GM10248 (cell line): ENCODE data around the gene SMYD4.
"Not testable (repeated sequence)": the region's sequence is repeated elsewhere in the genome, so short reads cannot be mapped to it uniquely, and the experiment has no call there.

Source experiments
- CTCF ChIA-PET: fragments of 300-600 bp; sonication (Branson Sonifier 250); formaldehyde crosslinking; extraction: SDS; loops from one replicate; lab custom pipeline; 2021; ENCODE audit warnings: antibody characterized with exemption; lab: Yijun Ruan, JAX
- POLR2A ChIA-PET: fragments of 350-650 bp; sonication (Branson Sonifier 250); formaldehyde crosslinking; extraction: SDS; loops from one replicate; lab custom pipeline; 2020; ENCODE audit warnings: antibody characterized with exemption; lab: Yijun Ruan, JAX
- DNase-seq: peaks from one replicate; pipeline ENCODE4 v3.0.0; 2012; ENCODE audit errors: extremely low spot score
- TF ChIP-seq, protein P1 (sequence below): IDR thresholded peaks from 2 replicates; pipeline ENCODE4 v1.5.1; 2012; ENCODE audit warnings: mild to moderate bottlenecking, low read depth; ENCODE audit errors: extremely low read depth, missing control alignments, control extremely low read depth

The SMYD4 gene

DNA sequence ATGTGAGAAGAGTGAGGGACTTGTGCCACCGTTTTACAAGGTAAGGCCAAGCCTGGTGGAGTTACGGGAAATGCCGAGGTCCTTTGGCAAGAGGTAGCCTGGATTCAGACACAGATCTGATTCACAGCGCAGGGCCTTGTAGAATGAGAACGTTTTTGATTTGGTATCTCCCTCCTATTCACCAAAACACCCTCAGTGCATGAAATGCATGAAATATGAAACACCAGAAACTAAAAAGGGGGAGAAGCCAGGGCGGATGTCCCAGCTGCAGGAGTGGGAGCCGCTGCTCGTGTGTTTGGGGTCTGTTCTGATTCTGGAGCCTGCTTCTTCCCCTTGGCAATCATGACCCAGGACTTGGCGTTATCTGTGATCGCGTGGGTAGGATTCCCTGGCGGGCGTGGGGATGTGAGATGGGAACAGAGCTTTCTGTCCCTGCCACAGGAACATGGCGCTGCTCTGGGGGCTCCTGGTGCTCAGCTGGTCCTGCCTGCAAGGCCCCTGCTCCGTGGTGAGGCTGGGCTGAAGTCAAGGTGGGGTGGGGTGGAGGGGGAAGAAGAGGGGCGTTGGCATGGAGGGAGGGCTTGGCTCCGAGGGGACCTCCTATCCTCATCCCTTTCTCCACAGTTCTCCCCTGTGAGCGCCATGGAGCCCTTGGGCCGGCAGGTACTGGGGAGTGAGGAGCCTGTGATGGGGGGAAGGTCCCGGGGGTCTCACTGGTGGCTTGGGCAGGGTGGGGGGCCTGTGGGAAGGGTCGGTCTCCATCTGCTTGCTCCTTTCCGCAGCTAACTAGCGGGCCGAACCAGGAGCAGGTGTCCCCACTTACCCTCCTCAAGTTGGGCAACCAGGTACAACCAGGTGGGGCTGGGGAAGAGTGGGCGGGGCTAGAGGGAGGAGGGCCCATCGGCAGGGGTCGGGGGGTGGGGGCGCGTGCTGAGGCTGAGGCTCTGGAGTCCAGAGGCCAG is 84.9 kb downstream of the SMYD4 start:
- TF ChIP-seq, protein P1, sequence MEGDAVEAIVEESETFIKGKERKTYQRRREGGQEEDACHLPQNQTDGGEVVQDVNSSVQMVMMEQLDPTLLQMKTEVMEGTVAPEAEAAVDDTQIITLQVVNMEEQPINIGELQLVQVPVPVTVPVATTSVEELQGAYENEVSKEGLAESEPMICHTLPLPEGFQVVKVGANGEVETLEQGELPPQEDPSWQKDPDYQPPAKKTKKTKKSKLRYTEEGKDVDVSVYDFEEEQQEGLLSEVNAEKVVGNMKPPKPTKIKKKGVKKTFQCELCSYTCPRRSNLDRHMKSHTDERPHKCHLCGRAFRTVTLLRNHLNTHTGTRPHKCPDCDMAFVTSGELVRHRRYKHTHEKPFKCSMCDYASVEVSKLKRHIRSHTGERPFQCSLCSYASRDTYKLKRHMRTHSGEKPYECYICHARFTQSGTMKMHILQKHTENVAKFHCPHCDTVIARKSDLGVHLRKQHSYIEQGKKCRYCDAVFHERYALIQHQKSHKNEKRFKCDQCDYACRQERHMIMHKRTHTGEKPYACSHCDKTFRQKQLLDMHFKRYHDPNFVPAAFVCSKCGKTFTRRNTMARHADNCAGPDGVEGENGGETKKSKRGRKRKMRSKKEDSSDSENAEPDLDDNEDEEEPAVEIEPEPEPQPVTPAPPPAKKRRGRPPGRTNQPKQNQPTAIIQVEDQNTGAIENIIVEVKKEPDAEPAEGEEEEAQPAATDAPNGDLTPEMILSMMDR, result no peak
- POLR2A ChIA-PET, result no interaction called here
- CTCF ChIA-PET, result no interaction called here
- DNase-seq, result no peak

DNA sequence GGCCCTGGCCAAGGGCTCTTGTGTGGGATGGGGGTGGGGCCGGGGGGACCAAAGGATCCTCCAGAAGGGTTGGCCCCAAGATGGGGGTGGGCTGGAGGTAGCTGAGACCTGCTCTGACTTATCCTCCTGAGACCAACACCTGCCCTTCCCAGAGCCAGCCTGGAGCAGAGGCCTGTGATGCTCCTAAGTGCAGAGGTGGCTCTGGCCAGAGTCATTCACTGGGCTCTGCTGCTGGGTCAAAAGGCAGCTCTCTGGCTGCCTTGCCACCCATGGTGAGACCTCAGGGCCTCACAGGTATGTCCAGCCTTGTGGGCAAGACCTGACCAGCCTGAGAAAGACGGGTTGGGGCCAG is 86.6 kb downstream of the SMYD4 start:
- TF ChIP-seq, protein P1, result no peak
- ChIA-PET CTCF (interaction anchor here (1.6 kb wide), 1 partner anchor 74 kb away, joined by 3 read pairs; no protein-coding TSS in a partner anchor), POLR2A (no interaction called here)
- DNase-seq, result no peak

DNA sequence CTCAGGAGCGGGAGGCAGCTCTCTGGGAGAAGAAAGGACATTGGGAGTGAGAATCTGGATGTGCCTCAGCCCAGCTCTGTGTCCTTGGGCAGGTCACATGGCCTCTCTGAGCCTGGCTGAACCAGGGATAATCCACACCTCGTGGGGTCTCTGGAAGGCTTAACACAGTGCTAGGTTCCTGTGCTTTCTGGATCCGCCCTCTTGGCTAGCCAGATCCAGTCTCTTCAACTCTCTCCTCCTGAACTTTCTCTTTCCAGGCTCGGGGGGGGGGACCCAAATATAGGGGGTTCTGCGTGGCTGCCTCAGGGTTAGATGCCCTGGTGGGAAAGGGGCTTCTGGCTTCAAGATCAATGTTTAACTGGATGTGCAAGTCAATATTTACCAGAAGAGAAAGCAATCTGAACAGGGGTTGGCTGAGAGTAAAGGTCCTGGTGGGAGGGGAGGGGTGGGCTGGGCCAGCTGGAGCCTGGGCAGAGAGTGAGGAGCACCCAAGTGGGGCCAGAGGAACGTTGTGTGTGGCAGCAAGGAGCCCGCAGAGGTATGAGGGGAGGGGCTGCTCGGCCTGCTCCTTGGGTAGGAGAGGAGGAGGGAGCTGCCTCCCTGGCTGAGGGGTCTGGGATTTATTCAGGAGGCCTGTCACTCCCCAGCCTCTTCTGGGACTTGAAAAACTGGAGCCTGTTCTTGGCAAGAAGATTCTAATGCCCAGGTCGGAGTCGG is 87.2 kb downstream of the SMYD4 start, which contains the start of gene SERPINF2:
Gene SERPINF2, plus strand, starts transcription at position 501 of the 717 bp plus-strand sequence. CDS start 2,125 bp downstream, outside the sequence.
- POLR2A ChIA-PET, result no interaction called here

DNA sequence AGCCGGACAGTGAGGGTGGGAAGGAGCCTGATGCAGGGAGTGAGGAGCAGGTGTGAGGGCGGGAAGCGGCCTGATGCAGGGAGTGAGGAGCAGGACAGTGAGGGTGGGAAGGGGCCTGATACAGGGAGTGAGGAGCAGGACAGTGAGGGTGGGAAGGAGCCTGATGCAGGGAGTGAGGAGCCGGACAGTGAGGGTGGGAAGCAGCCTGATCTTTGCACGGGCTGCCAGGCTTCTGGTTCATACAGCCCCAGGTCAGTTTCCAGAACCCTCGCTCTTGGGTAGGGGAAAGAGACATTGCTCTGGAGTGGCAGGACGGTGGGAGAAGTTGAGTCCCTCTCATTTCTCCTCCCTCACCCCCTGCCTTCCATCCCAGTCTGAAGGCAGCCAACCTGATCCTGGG is 87.8 kb downstream of the SMYD4 start:
- CTCF ChIA-PET, result interaction anchor here (1.6 kb wide), 1 partner anchor 73 kb away, joined by 3 read pairs; no protein-coding TSS in a partner anchor
- POLR2A ChIA-PET, DNase-seq: not testable (repeated sequence)

More for the DNA sequence above, 87.2 kb downstream of the SMYD4 start, which contains the start of gene SERPINF2:
- DNase-seq, result no peak
- CTCF ChIA-PET, result interaction anchor here (1.6 kb wide), 1 partner anchor 73 kb away, joined by 3 read pairs; no protein-coding TSS in a partner anchor
- TF ChIP-seq, protein P1, result no peak

DNA sequence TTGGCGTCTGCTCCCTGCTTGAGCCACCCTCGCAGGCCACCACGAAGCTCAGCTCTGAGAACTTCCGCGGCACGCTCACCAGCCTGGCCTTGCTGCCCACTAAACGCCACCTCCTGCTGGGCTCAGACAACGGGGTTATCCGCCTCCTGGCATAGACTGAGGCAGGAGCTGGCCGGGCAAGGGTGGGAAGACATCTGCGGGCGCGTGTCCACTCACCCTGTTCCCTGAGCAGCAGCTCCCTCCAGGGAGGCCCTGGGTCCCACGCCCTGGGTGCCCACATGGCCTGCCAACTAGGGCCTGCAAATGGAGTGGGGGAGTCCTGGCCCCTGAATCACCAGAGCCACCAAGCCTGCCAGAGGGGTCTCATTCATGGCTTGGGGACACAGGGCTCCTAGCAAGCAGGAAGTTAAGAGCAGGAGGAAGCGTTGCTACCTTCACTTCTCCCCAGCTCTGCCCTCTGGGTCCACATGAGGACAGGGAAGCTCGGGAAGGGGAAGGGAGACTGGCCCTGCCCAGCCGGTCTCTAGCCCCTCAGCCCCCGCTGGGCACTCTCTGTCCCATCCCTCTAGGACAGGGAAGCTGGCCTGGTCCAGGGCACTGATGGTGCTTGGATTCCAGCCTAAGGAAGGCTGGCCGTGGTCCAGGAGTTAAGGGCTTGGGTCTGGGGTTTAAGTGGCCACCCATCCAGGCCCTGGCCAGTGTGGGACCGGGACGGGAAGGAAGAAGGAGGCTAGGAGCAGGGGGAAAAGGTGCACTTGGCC is 92.0 kb downstream of the SMYD4 start:
- CTCF ChIA-PET, result interaction anchor here (2.1 kb wide), 1 partner anchor 17 kb away, joined by 9 read pairs; no protein-coding TSS in a partner anchor
- DNase-seq, result no peak
- POLR2A ChIA-PET, result interaction anchor here (1.9 kb wide), 1 partner anchor 21 kb away, joined by 11 read pairs; no protein-coding TSS in a partner anchor
- TF ChIP-seq, protein P1, result no peak
